Neutrophil (primary cell): ENCODE results near the gene ATP2B1.

Experiments
- H3K27ac ChIP-seq: fragments of 200-600 bp; sonication (generic); 2 replicates; pipeline ENCODE4 v1.5.1; 2016; ENCODE audit warnings: mild to moderate bottlenecking, moderate library complexity
- H3K27me3 ChIP-seq: fragments of 200-600 bp; sonication (generic); 2 replicates; pipeline ENCODE4 v1.6.0; 2016; ENCODE audit warnings: mild to moderate bottlenecking
- H3K36me3 ChIP-seq: fragments of 200-600 bp; sonication (generic); 2 replicates; pipeline ENCODE4 v1.5.1; 2017
- H3K4me1 ChIP-seq, 2 experiments: fragments of 200-600 bp in 1 of 2; sonication (generic) in 1 of 2; 1 replicate in 1 of 2; 2 replicates in 1 of 2; pipeline versions ENCODE4 v1.5.1 to v1.6.1; 2013 to 2016; ENCODE audit warnings: low read depth in 1 of 2, low read length in 1 of 2, mild to moderate bottlenecking in 1 of 2, moderate library complexity in 1 of 2; ENCODE audit not compliant: control insufficient read depth in 1 of 2, insufficient read depth in 1 of 2
- H3K4me3 ChIP-seq, 2 experiments: fragments of 200-600 bp in 1 of 2; sonication (generic) in 1 of 2; 1 replicate in 1 of 2; 2 replicates in 1 of 2; pipeline ENCODE4 v1.5.1; 2013 to 2016; ENCODE audit warnings: low read depth in 1 of 2, low read length in 1 of 2, mild to moderate bottlenecking in 1 of 2, moderate library complexity in 1 of 2
- H3K9me3 ChIP-seq: fragments of 200-600 bp; sonication (generic); 2 replicates; pipeline ENCODE4 v1.5.1; 2016
- CTCF ChIP-seq: fragments of 200-600 bp; sonication (generic); IDR thresholded peaks from 2 replicates; pipeline ENCODE4 v1.5.1; 2016; ENCODE audit warnings: antibody characterized with exemption

ATP2B1 gene

GRCh38 chr12:89539426-89540223, 169.0 kb downstream of the ATP2B1 start:
- Histone ChIP-seq H3K9me3 (no peaks in the 10 kb centered on the region), H3K4me3 (no peak overlapping the region)
- TF ChIP-seq CTCF = no peak

GRCh38 chr12:89538897-89539296, 169.7 kb downstream of the ATP2B1 start:
- Histone ChIP-seq H3K9me3 (no peaks in the 10 kb centered on the region), H3K27ac (no peak overlapping the region), H3K36me3 (no peaks in the 10 kb centered on the region), H3K27me3 (no peaks in the 10 kb centered on the region), H3K4me3 (no peak overlapping the region), H3K4me1 (no peaks in the 10 kb centered on the region)
- no peak for TF ChIP-seq CTCF

More at GRCh38 chr12:89539426-89540223, 169.0 kb downstream of the ATP2B1 start:
- no peak overlapping the region for H3K27ac ChIP-seq
- no peaks in the 10 kb centered on the region for H3K4me1 ChIP-seq
- no peaks in the 10 kb centered on the region for H3K36me3 ChIP-seq
- H3K27me3 ChIP-seq = no peaks in the 10 kb centered on the region
